HUES64 (cell line): ENCODE measurements around the gene MICAL2.

Experiments
- H3K27ac ChIP-seq: 2 replicates; pipeline ENCODE4 v1.7.0; 2013; ENCODE audit warnings: low read depth, low read length, inconsistent platforms
- H3K27me3 ChIP-seq: 2 replicates; pipeline ENCODE4 v1.6.1; 2013; ENCODE audit warnings: mild to moderate bottlenecking, low read length; ENCODE audit not compliant: insufficient read depth
- H3K36me3 ChIP-seq: 2 replicates; pipeline ENCODE4 v1.6.1; 2013; ENCODE audit warnings: mild to moderate bottlenecking, low read length; ENCODE audit not compliant: insufficient read depth
- H3K4me1 ChIP-seq: 2 replicates; pipeline ENCODE4 v1.6.1; 2013; ENCODE audit warnings: mild to moderate bottlenecking, low read length, moderate library complexity; ENCODE audit not compliant: insufficient read depth
- H3K4me3 ChIP-seq: 2 replicates; pipeline ENCODE4 v1.5.1; 2013; ENCODE audit warnings: mild to moderate bottlenecking, low read length, moderate library complexity
- H3K9ac ChIP-seq: 2 replicates; pipeline ENCODE4 v1.6.1; 2013; ENCODE audit warnings: mild to moderate bottlenecking, low read depth, low read length
- H3K9me3 ChIP-seq: 2 replicates; pipeline ENCODE4 v1.6.1; 2013; ENCODE audit warnings: low read depth, low read length; ENCODE audit not compliant: insufficient read depth
- WGBS: fragments of 150-250, 120-280 bp; methylation state at CpG from one replicate; pipeline ENCODE4 v1.1.7; 2013; ENCODE audit warnings: missing lambda C conversion rate; 5-methylcytosine and 5-hydroxymethylcytosine counted together

MICAL2 gene

DNA sequence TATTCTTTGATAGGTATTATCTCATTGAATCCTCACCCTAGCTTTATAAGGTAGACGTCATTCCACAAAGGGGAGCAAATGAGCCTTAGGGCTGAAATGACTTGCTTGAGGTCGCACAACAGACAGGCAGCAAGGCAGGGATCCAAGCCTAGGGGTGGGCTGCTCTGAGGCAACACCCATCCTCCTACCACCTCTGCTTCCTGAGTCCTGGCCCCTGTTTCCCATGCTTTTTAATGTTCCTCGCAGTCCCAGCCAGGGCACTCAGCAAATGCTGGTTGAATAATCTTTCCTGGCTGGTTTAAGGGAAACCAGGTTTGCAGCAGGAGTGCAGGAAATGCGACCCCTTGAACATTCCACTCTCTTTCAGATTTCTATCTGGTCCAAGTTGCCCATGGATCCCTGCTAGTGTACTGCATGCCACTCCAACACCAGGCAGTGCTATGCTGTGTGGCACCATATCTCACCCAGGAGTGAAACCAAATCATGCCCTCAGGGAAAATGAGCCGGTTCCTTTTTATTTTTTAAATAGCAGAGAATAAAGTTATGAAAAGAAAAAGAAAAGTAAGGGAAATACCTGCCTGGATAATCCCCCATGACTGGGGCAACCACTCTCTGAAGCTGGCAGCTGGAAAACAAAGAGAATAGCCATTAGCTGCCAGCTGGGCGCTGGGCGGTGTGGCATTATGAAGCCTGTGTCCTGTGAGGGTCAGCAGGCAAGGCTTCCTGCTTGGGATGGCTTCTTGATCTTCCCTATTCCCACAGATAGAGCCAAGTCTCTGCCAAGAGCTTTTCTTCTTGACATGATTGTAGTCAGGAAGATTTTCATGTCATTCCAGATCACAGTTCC lies 21.8 kb downstream of the MICAL2 start:
- H3K4me1 ChIP-seq: no peaks in the 10 kb centered on the region
- WGBS: 88% methylated on average over 7 of the region's 7 CpGs
- H3K4me3 ChIP-seq: no peak overlapping the region
- H3K27ac ChIP-seq: no peak overlapping the region
- no peaks in the 10 kb centered on the region for H3K9me3 ChIP-seq
- H3K9ac ChIP-seq: no peak overlapping the region
- no peaks in the 10 kb centered on the region for H3K36me3 ChIP-seq
- no peaks in the 10 kb centered on the region for H3K27me3 ChIP-seq

DNA sequence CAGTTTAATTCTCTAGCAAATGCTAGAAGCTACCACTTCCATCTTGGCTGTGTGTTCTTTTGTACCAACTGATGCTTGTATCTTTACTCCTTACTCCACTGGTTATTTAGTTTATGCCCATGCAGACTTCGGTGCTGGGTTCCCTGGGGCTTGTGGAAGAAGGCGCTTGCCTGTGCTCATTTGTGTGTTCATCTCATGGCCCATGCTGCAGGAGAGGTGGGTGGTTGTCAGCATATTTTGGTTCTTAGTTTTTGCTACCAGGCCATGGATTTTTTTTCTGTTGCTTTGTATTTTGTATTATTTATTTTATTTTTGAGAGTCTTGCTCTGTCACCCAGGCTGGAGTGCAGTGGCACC lies 22.4 kb downstream of the MICAL2 start:
- no peaks in the 10 kb centered on the region for H3K27me3 ChIP-seq
- no peak overlapping the region for H3K27ac ChIP-seq
- H3K9me3 ChIP-seq: no peaks in the 10 kb centered on the region
- no peak overlapping the region for H3K4me3 ChIP-seq
- no peaks in the 10 kb centered on the region for H3K4me1 ChIP-seq
- 90% methylated on average over 2 of the region's 2 CpGs for WGBS
- H3K9ac ChIP-seq: no peak overlapping the region
- no peaks in the 10 kb centered on the region for H3K36me3 ChIP-seq

DNA sequence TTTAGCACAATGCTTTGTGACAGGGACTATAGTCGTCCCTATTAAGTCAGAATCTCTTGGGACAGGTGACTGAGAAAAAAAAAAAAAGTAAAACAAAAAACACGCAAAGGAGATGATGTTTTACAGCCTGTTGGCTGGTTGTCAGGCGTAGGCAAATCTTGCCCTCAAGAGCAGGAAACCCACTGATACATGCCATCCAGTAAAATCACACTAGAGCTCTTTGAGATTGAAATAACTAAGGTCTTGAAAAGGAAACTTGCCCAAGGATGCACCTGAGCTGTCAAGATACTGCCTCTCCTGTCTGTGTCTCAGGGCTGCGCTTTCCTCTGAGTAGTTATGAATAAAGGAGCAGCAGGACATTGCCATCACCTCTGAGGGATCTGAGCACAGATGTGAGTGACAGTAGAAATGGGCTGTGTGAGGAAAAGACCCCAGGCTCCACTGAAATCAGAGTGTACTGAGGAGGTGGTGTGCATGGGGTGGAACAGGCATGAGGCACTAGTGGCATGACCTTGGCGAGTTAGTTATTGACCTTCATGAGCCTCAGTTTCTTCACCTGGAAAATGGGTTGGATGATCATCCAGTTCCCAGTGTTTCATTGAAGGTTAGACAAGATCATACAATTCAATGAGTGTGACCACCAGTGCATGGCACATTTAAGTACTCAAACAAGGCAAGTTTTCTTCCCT lies 23.3 kb downstream of the MICAL2 start:
- no peak overlapping the region for H3K4me3 ChIP-seq
- no peaks in the 10 kb centered on the region for H3K27me3 ChIP-seq
- H3K27ac ChIP-seq: no peak overlapping the region
- no peak overlapping the region for H3K9ac ChIP-seq
- H3K9me3 ChIP-seq: no peaks in the 10 kb centered on the region
- H3K36me3 ChIP-seq: no peaks in the 10 kb centered on the region
- 92% methylated on average over 5 of the region's 5 CpGs for WGBS
- H3K4me1 ChIP-seq: peaks cover 6% of the 10 kb centered on the region; the same call in 1 of the 2 replicates

DNA sequence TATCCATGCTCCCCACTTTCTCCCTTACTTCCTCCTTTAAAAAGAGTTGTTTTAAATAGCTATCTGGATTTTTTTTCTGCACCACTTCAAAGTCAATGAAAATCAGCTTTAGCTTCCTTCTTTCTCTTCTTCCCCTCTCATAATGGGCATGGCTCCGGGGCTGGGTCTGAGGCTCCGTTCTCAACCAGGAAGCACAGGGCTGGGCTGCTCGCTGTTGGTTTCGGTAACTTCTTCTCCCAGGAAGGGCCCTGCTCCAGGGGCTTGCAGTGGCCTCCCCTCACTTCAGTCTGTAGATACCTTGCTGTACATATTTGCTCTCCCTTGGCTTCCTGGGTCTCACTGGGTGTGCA lies 23.8 kb downstream of the MICAL2 start:
- H3K27ac ChIP-seq: no peak overlapping the region
- H3K4me1 ChIP-seq: peaks cover 6% of the 10 kb centered on the region; the same call in 1 of the 2 replicates
- no peaks in the 10 kb centered on the region for H3K36me3 ChIP-seq
- H3K9me3 ChIP-seq: no peaks in the 10 kb centered on the region
- no peak overlapping the region for H3K9ac ChIP-seq
- no peaks in the 10 kb centered on the region for H3K27me3 ChIP-seq
- WGBS: 93% methylated on average over 4 of the region's 4 CpGs
- no peak overlapping the region for H3K4me3 ChIP-seq

DNA sequence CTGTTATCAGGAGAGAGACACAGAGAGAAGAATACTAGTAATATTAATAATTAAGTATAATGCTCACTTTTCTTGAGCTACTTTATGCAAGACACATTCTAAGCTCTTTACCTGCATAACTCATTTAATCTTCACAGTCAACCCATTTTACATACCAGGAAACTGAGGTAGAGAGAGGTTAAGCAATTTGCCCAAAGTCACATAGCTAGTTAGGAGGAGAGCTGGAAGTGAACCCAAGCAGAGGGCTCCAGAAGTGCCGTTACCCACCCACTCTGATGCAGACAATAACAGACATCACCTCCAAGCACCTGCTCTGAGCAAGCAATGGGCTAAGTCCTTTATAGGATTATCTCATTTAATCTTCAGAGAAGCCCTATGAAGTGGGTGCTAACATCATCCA lies 24.8 kb downstream of the MICAL2 start:
- H3K27me3 ChIP-seq: no peaks in the 10 kb centered on the region
- no peak overlapping the region for H3K4me3 ChIP-seq
- 100% methylated on average over 1 of the region's 1 CpG for WGBS
- no peak overlapping the region for H3K27ac ChIP-seq
- no peak overlapping the region for H3K9ac ChIP-seq
- H3K4me1 ChIP-seq: peaks cover 6% of the 10 kb centered on the region; the same call in 1 of the 2 replicates
- H3K9me3 ChIP-seq: no peaks in the 10 kb centered on the region
- no peaks in the 10 kb centered on the region for H3K36me3 ChIP-seq

DNA sequence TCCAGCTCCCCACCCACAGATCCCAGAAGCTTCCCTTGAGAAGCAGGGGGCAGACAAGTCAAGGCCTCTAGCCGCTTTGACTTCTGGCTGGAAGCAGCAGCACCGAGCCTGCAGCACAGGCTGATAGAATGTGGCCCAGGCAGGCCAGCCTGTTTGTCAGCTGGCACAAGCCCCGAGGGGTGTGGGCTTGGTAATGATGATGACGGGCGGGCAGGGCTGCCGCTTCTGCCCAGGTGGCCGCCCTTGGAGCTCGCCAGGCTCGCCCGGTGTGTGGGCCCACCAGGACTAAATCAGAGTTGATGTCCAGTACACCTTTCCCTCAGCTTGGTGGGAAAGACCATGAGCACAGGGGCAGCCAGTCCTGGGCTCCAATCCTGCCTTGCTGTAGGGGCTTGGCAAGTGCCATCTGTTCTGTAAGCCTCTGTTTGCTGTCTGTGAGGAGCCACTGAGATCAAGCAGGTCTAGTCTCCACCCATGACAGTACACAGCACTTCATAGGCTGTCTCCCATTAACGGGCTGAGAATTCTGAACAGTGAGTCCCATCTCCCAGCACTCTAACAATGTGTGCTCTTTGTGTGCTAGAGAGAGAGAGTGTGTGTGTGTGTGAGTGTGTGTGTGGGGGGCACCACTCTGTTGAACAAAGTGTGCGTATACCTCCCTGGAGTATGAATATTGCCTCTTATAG lies 26.8 kb downstream of the MICAL2 start:
- no peak overlapping the region for H3K27ac ChIP-seq
- H3K4me3 ChIP-seq: no peak overlapping the region
- H3K9ac ChIP-seq: no peak overlapping the region
- no peaks in the 10 kb centered on the region for H3K9me3 ChIP-seq
- WGBS: 93% methylated on average over 12 of the region's 12 CpGs
- H3K4me1 ChIP-seq: peaks cover 6% of the 10 kb centered on the region; the same call in 1 of the 2 replicates
- no peaks in the 10 kb centered on the region for H3K27me3 ChIP-seq
- H3K36me3 ChIP-seq: no peaks in the 10 kb centered on the region

DNA sequence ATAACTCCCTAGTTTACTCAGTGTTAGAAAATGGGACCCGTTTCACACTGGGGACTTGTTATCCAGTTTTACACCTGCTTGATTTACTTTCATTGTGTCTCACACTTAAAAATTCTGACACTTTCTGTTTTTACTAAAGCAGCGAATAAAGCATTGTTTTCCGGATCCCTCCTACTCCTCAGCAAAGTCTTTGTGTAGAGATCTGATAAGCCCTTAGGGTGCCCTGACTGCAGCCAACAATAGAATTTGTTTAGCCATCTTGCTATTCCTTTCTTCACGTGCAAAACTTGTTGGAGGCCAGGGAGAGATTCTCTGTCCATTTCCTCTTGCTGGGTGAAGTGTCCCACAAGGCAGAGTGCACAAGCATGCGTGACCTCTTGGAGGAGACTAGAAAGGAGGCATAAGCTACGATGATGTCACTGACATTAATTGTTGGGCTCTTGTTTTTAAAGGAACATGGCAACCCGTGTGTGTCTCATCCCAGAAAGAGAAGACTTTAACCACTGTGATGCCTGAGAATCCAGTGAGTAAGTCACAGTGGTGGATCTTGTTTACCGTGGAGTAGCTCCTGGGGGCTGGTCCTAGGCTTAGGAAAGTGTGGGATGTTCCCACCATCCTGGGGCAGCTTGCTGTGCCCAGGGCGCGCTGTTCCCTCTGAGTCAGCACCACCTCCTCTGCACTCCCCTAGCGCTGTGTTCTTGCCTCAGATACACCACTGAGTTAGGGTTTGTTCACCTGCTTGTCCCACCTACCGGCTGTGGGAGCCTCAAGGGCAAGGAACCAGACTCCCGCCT lies 27.7 kb downstream of the MICAL2 start:
- H3K27me3 ChIP-seq: no peaks in the 10 kb centered on the region
- H3K36me3 ChIP-seq: no peaks in the 10 kb centered on the region
- no peaks in the 10 kb centered on the region for H3K9me3 ChIP-seq
- H3K4me1 ChIP-seq: peaks cover 6% of the 10 kb centered on the region; the same call in 1 of the 2 replicates
- WGBS: 72% methylated on average over 13 of the region's 13 CpGs
- no peak overlapping the region for H3K27ac ChIP-seq
- H3K4me3 ChIP-seq: no peak overlapping the region
- no peak overlapping the region for H3K9ac ChIP-seq

DNA sequence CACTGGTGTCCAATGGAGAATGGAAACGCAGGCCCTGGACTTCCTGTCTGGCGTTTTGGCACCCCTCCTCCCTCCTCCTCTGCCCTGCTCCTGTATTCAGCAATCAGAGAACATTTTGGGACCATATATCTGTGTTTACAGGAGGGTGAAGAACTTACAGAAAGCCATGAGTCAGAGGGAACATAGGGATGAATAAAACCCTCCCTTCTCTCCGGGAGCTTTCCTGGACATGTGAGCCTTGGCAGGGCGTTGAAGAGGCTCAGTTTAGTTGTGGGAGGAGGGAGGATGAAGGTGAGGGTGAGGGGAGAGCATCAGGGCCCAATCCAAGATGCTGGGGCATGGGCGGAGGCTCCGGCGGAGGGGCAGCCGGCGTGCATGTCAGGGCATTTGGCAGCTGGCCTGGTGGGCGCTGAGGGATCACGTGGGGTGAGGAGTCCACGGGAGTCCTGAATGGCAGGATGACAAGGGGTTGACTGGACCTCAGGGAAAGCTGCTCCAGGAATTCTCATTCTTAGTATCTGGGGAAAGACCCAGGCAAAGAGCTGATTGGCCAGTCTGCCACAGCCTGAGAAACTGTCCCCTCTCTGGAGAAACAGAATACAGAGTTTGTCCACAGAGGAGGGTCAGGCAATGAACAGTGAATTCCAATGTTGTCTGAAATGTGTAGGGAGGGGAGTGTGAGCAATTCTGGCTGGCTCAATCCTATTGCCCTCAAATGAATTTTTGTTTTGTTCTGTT lies 28.9 kb downstream of the MICAL2 start:
- Histone ChIP-seq H3K9me3 (no peaks in the 10 kb centered on the region), H3K36me3 (no peaks in the 10 kb centered on the region), H3K4me1 (peaks cover 6% of the 10 kb centered on the region; the same call in 1 of the 2 replicates), H3K4me3 (no peak overlapping the region), H3K9ac (no peak overlapping the region), H3K27ac (no peak overlapping the region), H3K27me3 (no peaks in the 10 kb centered on the region)
- 89% methylated on average over 12 of the region's 12 CpGs for WGBS

DNA sequence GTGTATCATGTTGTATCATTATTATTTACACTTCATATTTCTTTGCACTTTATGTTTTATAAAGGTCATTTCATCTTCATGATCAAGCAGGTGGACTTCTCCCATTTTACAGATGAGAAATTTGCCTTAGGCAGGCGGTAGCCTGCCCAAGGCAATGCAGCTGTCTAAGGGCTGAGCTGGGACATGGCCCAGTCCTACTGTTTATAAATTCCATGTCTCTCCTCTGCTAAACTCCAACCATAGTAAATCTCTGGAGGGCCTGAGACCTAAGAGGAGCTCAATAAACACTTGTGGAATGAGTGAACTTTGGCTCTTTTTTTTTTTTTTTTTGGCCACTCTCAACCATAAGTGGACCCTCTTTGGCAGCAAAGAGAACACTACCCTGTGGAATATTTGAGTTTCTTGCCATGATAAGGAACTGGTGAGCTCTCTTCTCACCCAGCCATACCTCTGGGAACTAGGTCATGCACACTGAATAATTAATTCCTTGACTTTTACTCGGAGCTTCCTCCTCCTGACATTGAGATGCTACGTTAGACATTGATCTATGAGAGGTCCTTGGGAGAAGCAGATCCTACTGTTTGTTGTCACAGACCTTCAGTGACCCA lies 29.9 kb downstream of the MICAL2 start:
- Histone ChIP-seq H3K27me3 (no peaks in the 10 kb centered on the region), H3K9ac (no peak overlapping the region), H3K36me3 (no peaks in the 10 kb centered on the region), H3K9me3 (no peaks in the 10 kb centered on the region), H3K4me3 (no peak overlapping the region), H3K4me1 (peaks cover 6% of the 10 kb centered on the region; the same call in 1 of the 2 replicates), H3K27ac (no peak overlapping the region)
- WGBS: 97% methylated on average over 3 of the region's 3 CpGs

DNA sequence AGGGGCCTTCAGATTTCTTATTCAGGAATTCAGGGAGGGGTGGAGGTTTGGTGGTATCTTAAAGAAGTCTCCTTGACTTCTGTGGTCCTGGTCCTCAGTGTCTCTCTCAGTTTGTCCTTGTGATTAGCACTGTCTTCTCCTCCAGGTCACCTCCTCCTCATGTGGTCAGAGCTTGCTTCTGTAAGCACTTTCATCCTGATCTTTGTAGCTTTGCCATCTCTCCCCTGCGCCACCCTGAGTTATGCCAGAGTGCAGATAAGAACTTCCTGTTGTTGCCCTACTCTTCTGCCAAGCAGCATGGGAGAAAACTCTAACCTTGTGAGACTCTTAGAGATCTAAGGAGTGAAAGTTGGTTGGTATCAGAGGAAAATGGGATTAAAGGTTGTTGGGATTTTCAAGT lies 30.9 kb downstream of the MICAL2 start:
- no peaks in the 10 kb centered on the region for H3K9me3 ChIP-seq
- no peak overlapping the region for H3K27ac ChIP-seq
- WGBS: 96% methylated on average over 1 of the region's 1 CpG
- no peaks in the 10 kb centered on the region for H3K27me3 ChIP-seq
- H3K4me3 ChIP-seq: no peak overlapping the region
- no peak overlapping the region for H3K9ac ChIP-seq
- no peaks in the 10 kb centered on the region for H3K36me3 ChIP-seq
- peaks cover 6% of the 10 kb centered on the region; the same call in 1 of the 2 replicates for H3K4me1 ChIP-seq
